ENCODE results near the gene DUS2.

- TF ChIP-seq, protein P1, sequence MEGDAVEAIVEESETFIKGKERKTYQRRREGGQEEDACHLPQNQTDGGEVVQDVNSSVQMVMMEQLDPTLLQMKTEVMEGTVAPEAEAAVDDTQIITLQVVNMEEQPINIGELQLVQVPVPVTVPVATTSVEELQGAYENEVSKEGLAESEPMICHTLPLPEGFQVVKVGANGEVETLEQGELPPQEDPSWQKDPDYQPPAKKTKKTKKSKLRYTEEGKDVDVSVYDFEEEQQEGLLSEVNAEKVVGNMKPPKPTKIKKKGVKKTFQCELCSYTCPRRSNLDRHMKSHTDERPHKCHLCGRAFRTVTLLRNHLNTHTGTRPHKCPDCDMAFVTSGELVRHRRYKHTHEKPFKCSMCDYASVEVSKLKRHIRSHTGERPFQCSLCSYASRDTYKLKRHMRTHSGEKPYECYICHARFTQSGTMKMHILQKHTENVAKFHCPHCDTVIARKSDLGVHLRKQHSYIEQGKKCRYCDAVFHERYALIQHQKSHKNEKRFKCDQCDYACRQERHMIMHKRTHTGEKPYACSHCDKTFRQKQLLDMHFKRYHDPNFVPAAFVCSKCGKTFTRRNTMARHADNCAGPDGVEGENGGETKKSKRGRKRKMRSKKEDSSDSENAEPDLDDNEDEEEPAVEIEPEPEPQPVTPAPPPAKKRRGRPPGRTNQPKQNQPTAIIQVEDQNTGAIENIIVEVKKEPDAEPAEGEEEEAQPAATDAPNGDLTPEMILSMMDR (conservative IDR thresholded peaks at IDR 0.05; ENCODE audit: low read length): peak; percentile 48; the same call in 1 of the 2 replicates
- no peak for TF ChIP-seq EZH2phosphoT487 (IDR thresholded peaks at IDR 0.05; ENCODE audit: borderline replicate concordance, low read depth, low read length)
Observed at GRCh38 chr16:68084504-68085258, 61.6 kb downstream of the DUS2 start.

All from OCI-LY7 (cell line).